ENCODE measurements around the gene SASH1. TPM values are rescaled to one million over a fixed set of nuclear protein-coding genes. Genes with fewer than 3 reads are reported as not detected.

The SASH1 gene
- total and polyA plus RNA-seq, 2 donors (not counting 1 experiment from before 2014, with no cell fraction given), result 38.6 to 44.6 TPM

DNA sequence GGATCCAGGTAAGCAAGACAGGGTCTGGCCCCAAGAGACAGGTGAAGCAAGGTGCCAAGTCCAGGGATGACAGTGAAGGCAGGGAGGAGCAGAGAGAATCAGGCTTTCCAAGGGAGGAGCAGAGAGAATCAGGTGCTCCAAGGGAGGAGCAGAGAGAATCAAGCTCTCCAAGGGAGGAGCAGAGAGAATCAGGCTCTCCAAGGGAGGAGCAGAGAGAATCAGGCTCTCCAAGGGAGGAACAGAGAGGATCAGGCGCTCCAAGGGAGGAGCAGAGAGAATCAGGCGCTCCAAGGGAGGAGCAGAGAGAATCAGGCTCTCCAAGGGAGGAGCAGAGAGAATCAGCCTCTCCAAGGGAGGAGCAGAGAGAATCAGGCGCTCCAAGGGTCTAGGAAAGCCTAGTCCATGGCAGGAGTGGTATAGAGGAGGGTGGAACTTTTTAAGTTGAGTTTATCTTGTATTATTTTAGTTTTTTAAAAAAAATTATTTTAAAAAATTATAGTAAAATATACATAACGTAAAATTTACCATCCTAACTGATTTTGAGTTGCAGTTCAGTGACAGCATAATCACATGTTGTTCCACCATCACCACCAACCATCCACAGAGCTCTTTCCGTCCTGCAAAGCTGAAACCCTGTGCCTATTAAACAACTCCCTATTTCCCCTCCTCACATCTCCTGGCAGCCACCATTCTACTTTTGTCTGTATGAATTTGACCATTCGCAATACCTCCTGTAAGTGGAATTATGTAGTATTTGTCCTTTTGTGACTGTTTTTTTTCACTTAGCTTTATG is 64.1 kb downstream of the SASH1 start:
- Histone ChIP-seq H3K9ac (ENCODE audit: insufficient read depth, low read length) (no peak overlapping the region), H3K9me3 (ENCODE audit: control insufficient read depth, insufficient read depth, low read depth, low read length) (no peaks in the 10 kb centered on the region), H3K27me3 (ENCODE audit: control insufficient read depth, insufficient read depth, low read length) (no peaks in the 10 kb centered on the region), H3K79me2 (ENCODE audit: control insufficient read depth, insufficient read depth, low read length) (no peaks in the 10 kb centered on the region), H3K4me3 (replicated peaks in 1 of 4; ENCODE audit: control extremely low read depth in 1 of 4, insufficient read depth in 1 of 4, low read depth in 3 of 4, low read length in 4 of 4) (no peak overlapping the region), H3K4me2 (ENCODE audit: extremely low read depth, insufficient read depth, low read length) (no peak overlapping the region), H3K4me1 (ENCODE audit: control insufficient read depth, extremely low read depth, insufficient read depth, low read length) (peaks cover 4% of the 10 kb centered on the region), H2AFZ (ENCODE audit: low read length) (no peak overlapping the region), H3K36me3 (ENCODE audit: control insufficient read depth, insufficient read depth, low read length) (no peaks in the 10 kb centered on the region), H4K20me1 (ENCODE audit: control insufficient read depth, extremely low read depth, insufficient read depth, low read length) (no peaks in the 10 kb centered on the region), H3K27ac (ENCODE audit: insufficient read depth, low read length) (no peak overlapping the region)
- no peak for DNase-seq (ENCODE audit: low read depth in 2 of 2)
- TF ChIP-seq, protein P1, sequence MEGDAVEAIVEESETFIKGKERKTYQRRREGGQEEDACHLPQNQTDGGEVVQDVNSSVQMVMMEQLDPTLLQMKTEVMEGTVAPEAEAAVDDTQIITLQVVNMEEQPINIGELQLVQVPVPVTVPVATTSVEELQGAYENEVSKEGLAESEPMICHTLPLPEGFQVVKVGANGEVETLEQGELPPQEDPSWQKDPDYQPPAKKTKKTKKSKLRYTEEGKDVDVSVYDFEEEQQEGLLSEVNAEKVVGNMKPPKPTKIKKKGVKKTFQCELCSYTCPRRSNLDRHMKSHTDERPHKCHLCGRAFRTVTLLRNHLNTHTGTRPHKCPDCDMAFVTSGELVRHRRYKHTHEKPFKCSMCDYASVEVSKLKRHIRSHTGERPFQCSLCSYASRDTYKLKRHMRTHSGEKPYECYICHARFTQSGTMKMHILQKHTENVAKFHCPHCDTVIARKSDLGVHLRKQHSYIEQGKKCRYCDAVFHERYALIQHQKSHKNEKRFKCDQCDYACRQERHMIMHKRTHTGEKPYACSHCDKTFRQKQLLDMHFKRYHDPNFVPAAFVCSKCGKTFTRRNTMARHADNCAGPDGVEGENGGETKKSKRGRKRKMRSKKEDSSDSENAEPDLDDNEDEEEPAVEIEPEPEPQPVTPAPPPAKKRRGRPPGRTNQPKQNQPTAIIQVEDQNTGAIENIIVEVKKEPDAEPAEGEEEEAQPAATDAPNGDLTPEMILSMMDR (conservative IDR thresholded peaks at IDR 0.05 in 1 of 2, IDR thresholded peaks at IDR 0.05 in 1 of 2; ENCODE audit: low read depth in 1 of 2, low read length in 2 of 2), result no peak
- no peak for TF ChIP-seq EZH2 (IDR thresholded peaks at IDR 0.05; ENCODE audit: low read length, missing control alignments)

DNA sequence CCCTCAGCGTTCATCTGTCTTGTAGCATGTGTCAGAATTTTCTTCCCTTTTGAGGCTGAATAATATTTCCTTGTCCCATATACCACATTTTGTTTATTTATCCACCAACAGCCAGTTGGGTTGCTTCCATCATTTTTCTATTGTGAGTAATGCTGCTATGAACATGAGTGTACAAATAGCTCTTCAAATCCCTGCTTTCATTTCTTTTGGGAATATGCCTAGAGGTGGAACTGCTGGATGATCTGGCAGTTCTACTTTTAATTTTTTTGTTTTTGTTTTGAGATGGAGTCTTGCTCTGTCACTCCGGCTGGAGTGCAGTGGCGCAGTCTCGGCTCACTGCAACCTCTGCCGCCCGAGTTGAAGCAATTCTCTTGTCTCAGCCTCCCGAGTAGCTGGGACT is 64.7 kb downstream of the SASH1 start:
- DNase-seq (ENCODE audit: low read depth in 2 of 2), result peak; percentile 97 to 98
- Histone ChIP-seq H3K27me3 (ENCODE audit: control insufficient read depth, insufficient read depth, low read length) (no peaks in the 10 kb centered on the region), H3K4me3 (replicated peaks in 1 of 4; ENCODE audit: control extremely low read depth in 1 of 4, insufficient read depth in 1 of 4, low read depth in 3 of 4, low read length in 4 of 4) (no peak overlapping the region), H3K27ac (ENCODE audit: insufficient read depth, low read length) (peak overlapping the region; percentile 17), H3K36me3 (ENCODE audit: control insufficient read depth, insufficient read depth, low read length) (no peaks in the 10 kb centered on the region), H3K9me3 (ENCODE audit: control insufficient read depth, insufficient read depth, low read depth, low read length) (no peaks in the 10 kb centered on the region), H4K20me1 (ENCODE audit: control insufficient read depth, extremely low read depth, insufficient read depth, low read length) (no peaks in the 10 kb centered on the region), H3K9ac (ENCODE audit: insufficient read depth, low read length) (no peak overlapping the region), H2AFZ (ENCODE audit: low read length) (no peak overlapping the region), H3K79me2 (ENCODE audit: control insufficient read depth, insufficient read depth, low read length) (no peaks in the 10 kb centered on the region), H3K4me1 (ENCODE audit: control insufficient read depth, extremely low read depth, insufficient read depth, low read length) (peaks cover 4% of the 10 kb centered on the region), H3K4me2 (ENCODE audit: extremely low read depth, insufficient read depth, low read length) (no peak overlapping the region)
- no peak for TF ChIP-seq EZH2 (IDR thresholded peaks at IDR 0.05; ENCODE audit: low read length, missing control alignments)
- TF ChIP-seq, protein P1 (conservative IDR thresholded peaks at IDR 0.05 in 1 of 2, IDR thresholded peaks at IDR 0.05 in 1 of 2; ENCODE audit: low read depth in 1 of 2, low read length in 2 of 2), result no peak

DNA sequence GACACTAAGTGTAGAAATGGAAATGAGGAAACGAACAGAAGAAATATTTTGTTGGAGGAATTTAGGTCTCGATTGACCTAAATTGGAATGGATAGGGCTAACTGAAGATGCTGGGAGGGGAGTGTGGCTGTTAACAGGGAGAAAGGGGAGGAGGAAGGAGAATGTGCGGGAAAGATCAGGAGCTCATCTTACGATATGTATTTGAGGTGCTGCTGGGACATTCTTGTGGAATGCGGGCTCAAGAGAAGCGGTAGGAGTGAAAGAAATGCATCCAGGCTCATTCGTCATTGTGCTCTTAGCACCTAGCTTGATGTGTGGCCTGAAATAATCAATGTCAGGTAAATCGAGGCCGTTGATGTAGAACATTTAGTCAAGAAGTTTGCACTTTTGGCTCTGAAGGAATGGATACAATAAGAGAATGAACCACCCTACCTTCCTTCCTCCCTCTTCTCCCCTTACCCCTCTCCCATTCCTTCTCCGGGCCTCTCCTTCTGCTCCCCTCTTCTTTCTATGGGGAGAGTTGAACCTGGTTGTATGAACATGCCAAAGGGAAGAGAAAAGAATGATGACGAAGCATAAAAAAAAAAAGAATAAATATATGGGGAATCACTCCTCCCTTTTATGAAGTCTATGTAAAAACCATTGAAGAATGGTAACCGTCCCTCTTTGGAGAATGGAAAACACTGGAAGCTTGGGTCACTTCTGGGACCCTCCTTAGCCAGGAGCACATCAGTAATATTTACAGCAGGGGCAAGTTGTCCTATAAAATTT is 70.9 kb downstream of the SASH1 start:
- Histone ChIP-seq H3K27me3 (ENCODE audit: control insufficient read depth, insufficient read depth, low read length) (no peaks in the 10 kb centered on the region), H3K79me2 (ENCODE audit: control insufficient read depth, insufficient read depth, low read length) (no peaks in the 10 kb centered on the region), H3K9ac (ENCODE audit: insufficient read depth, low read length) (no peak overlapping the region), H3K36me3 (ENCODE audit: control insufficient read depth, insufficient read depth, low read length) (no peaks in the 10 kb centered on the region), H2AFZ (ENCODE audit: low read length) (no peak overlapping the region), H3K9me3 (ENCODE audit: control insufficient read depth, insufficient read depth, low read depth, low read length) (no peaks in the 10 kb centered on the region), H3K4me2 (ENCODE audit: extremely low read depth, insufficient read depth, low read length) (no peak overlapping the region), H3K4me3 (replicated peaks in 1 of 4; ENCODE audit: control extremely low read depth in 1 of 4, insufficient read depth in 1 of 4, low read depth in 3 of 4, low read length in 4 of 4) (no peak overlapping the region), H3K27ac (ENCODE audit: insufficient read depth, low read length) (no peak overlapping the region), H3K4me1 (ENCODE audit: control insufficient read depth, extremely low read depth, insufficient read depth, low read length) (no peaks in the 10 kb centered on the region), H4K20me1 (ENCODE audit: control insufficient read depth, extremely low read depth, insufficient read depth, low read length) (no peaks in the 10 kb centered on the region)
- TF ChIP-seq, protein P1 (conservative IDR thresholded peaks at IDR 0.05 in 1 of 2, IDR thresholded peaks at IDR 0.05 in 1 of 2; ENCODE audit: low read depth in 1 of 2, low read length in 2 of 2), result no peak
- TF ChIP-seq EZH2 (IDR thresholded peaks at IDR 0.05; ENCODE audit: low read length, missing control alignments), result no peak
- DNase-seq (ENCODE audit: low read depth in 2 of 2), result no peak
